KOPT-K1 (cell line): ENCODE measurements around the gene OBSL1.

Source experiments
- H3K27ac ChIP-seq: fragments of 200-600 bp; sonication (generic); 2 replicates; pipeline ENCODE4 v1.5.1; 2016; ENCODE audit warnings: antibody characterized with exemption, mild to moderate bottlenecking, low read depth, low read length; ENCODE audit not compliant: poor library complexity, severe bottlenecking
- H3K36me3 ChIP-seq: fragments of 200-600 bp; sonication (generic); 2 replicates; pipeline ENCODE4 v1.5.1; 2017; ENCODE audit warnings: antibody characterized with exemption, mild to moderate bottlenecking, low read length, moderate library complexity; ENCODE audit not compliant: insufficient read depth
- H3K9me3 ChIP-seq: fragments of 200-600 bp; sonication (generic); 2 replicates; pipeline ENCODE4 v1.5.1; 2017; ENCODE audit warnings: antibody characterized with exemption, low read length, mild to moderate bottlenecking; ENCODE audit not compliant: insufficient read depth, poor library complexity, severe bottlenecking

OBSL1 gene

GRCh38 chr2:219538956-219539788 is 32.2 kb downstream of the OBSL1 start:
- Histone ChIP-seq H3K9me3 (no peaks in the 10 kb centered on the region), H3K36me3 (no peaks in the 10 kb centered on the region), H3K27ac (no peak overlapping the region)

- Histone ChIP-seq H3K27ac (no peak overlapping the region), H3K36me3 (no peaks in the 10 kb centered on the region), H3K9me3 (no peaks in the 10 kb centered on the region)
Measured at GRCh38 chr2:219538504-219538951, 32.8 kb downstream of the OBSL1 start.

GRCh38 chr2:219537657-219538488 is 33.5 kb downstream of the OBSL1 start:
- H3K27ac ChIP-seq = no peak overlapping the region
- H3K36me3 ChIP-seq = no peaks in the 10 kb centered on the region
- no peaks in the 10 kb centered on the region for H3K9me3 ChIP-seq

- Histone ChIP-seq H3K36me3 (no peaks in the 10 kb centered on the region), H3K27ac (no peak overlapping the region), H3K9me3 (no peaks in the 10 kb centered on the region)
Measured at GRCh38 chr2:219536967-219537366, 34.4 kb downstream of the OBSL1 start.

- H3K9me3 ChIP-seq = no peaks in the 10 kb centered on the region
- no peaks in the 10 kb centered on the region for H3K36me3 ChIP-seq
- H3K27ac ChIP-seq = no peak overlapping the region
Measured at GRCh38 chr2:219536425-219536824, 34.9 kb downstream of the OBSL1 start.

- no peaks in the 10 kb centered on the region for H3K9me3 ChIP-seq
- no peak overlapping the region for H3K27ac ChIP-seq
- no peaks in the 10 kb centered on the region for H3K36me3 ChIP-seq
Measured at GRCh38 chr2:219533930-219534661, 37.2 kb downstream of the OBSL1 start.

- H3K27ac ChIP-seq = no peak overlapping the region
- H3K36me3 ChIP-seq = no peaks in the 10 kb centered on the region
- no peaks in the 10 kb centered on the region for H3K9me3 ChIP-seq
Measured at GRCh38 chr2:219532378-219532649, 39.0 kb downstream of the OBSL1 start.

- H3K36me3 ChIP-seq = no peaks in the 10 kb centered on the region
- H3K27ac ChIP-seq = no peak overlapping the region
- no peaks in the 10 kb centered on the region for H3K9me3 ChIP-seq
Measured at GRCh38 chr2:219531639-219532377, 39.5 kb downstream of the OBSL1 start.

GRCh38 chr2:219530048-219530963 is 41.0 kb downstream of the OBSL1 start:
- no peak overlapping the region for H3K27ac ChIP-seq
- no peaks in the 10 kb centered on the region for H3K9me3 ChIP-seq
- H3K36me3 ChIP-seq = no peaks in the 10 kb centered on the region

- no peaks in the 10 kb centered on the region for H3K9me3 ChIP-seq
- H3K27ac ChIP-seq = no peak overlapping the region
- H3K36me3 ChIP-seq = no peaks in the 10 kb centered on the region
Measured at GRCh38 chr2:219527472-219527871, 43.9 kb downstream of the OBSL1 start.

GRCh38 chr2:219527076-219527394 is 44.3 kb downstream of the OBSL1 start:
- no peaks in the 10 kb centered on the region for H3K36me3 ChIP-seq
- no peak overlapping the region for H3K27ac ChIP-seq
- H3K9me3 ChIP-seq = no peaks in the 10 kb centered on the region

- no peaks in the 10 kb centered on the region for H3K36me3 ChIP-seq
- H3K9me3 ChIP-seq = no peaks in the 10 kb centered on the region
- H3K27ac ChIP-seq = no peak overlapping the region
Measured at GRCh38 chr2:219526320-219527075, 44.8 kb downstream of the OBSL1 start.

GRCh38 chr2:219525533-219526232 is 45.7 kb downstream of the OBSL1 start:
- Histone ChIP-seq H3K36me3 (no peaks in the 10 kb centered on the region), H3K27ac (no peak overlapping the region), H3K9me3 (no peaks in the 10 kb centered on the region)
